ENCODE data around the gene SETBP1. TPM values are rescaled to one million over a fixed set of nuclear protein-coding genes. Genes with fewer than 3 reads are reported as not detected.

The SETBP1 gene
- total RNA-seq, 1 donor: 16.2 TPM

DNA sequence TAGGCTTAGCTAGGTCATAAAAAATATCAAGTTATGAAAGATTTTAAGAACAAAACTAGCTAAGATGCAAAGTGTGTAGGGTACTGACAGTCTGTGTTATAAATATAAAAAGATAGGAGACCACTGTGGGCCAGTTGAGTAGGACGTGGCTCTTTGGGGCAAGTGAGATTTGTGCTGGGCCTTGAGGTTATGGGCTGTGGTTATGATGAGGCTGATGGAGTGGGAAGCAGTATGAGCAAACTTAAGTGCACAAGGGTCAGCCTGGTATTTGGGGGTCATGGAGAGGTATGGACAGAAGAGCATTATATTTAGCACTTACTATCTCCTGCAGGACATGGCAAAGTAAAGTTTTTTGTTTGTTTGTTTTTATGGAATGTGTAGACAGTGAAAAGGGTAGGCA is 70.1 kb downstream of the SETBP1 start:
- DNase-seq (ENCODE audit: low read depth in 2 of 3, low spot score in 2 of 3): no peak

DNA sequence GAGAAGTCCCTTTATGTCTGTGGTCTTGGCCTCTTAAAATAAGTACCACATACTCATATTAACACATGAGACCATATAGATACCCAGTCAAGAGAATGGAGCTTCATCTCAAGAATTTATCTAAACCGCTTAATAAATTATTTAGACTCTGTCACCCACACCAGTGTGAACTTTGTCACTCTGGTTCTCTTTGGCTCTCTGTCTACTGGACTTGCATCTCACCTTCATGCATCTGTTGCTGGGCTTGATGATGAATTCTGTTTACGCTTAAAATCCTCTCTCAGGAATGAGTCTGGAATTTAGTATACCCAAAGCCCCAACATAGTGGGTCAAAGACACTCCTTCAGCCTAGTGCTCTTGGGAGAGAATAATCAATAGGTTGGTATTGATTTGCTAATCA is 73.9 kb downstream of the SETBP1 start:
- no peak for DNase-seq (ENCODE audit: low read depth in 2 of 3, low spot score in 2 of 3)

DNA sequence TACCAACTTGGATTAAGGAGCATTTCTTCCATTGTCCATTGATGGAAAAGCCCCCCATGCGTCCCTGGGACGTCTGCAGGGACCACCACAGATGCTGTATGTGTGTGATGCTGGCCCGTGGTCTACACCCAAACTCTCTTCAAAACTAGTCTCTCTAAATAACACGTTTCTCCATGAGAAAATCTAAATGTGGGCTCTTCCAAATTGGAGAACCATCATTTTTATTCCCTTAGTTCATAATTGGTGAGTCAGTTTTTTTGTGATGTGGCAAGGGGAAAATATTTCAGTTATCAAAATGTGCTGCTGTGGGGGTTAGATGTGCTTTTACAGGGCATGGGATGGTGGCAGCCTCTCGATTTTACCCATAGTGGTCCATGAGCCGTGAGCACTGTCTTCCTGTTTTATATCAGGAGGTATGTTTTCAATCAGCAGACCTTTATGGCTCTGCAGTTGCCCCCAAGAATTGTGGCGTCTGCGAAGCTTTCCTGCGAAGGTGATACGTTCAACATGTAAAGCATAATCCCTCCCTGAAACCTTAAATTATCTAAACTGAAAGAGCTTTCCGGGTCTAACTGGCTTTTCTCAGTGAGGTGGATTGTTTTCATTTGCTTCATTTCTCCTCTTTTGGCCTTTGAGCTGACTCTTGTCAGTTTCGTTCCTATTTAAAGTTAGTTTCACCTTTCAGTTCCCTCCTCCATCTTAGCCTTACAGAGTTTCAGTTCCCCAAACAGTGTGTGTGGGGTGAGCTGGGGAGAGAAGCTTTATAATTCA is 78.4 kb downstream of the SETBP1 start:
- peak in 2 of 3 donors; percentile 23 to 48 for DNase-seq (ENCODE audit: low read depth in 2 of 3, low spot score in 2 of 3)

DNA sequence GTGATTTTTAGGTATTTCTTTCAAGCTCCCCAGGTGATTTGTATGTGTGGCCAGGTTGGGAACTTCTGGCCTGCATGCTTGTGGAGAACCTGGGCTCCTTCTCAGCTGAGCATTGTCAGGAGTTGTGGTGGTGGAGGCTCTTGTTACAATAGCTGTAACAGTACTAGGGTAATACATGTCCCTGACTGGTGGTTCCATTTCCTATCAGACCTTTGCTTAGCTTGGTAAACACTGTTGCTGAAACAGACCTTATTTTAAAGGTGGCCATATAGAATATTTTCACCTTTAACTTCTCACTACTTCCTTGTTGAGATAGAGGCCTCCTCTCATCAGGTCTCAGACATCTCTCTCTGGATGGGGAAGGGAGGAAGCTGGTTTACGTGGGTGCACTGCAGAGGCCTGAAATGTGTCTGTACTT is 79.2 kb downstream of the SETBP1 start:
- DNase-seq (ENCODE audit: low read depth in 2 of 3, low spot score in 2 of 3): no peak

DNA sequence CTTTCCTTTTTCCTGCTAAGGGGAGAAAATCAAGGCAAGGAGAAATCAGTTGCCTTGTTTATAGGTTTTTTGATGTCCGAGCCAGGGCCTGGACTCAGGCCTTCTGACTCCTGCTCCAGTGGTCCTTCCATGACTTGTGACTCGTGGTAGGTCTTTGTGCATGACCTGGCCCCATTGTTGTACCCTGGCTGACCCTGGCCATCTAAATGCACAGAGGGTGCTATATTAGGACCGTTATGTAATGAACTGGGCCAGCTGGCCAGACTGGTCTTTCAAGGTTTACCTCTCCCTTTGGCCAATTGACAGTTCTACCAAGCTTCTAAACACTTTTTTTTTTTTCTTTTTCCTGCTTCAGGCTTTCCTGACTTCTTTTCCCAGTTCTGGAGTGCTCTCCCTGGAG is 81.1 kb downstream of the SETBP1 start:
- DNase-seq (ENCODE audit: low read depth in 2 of 3, low spot score in 2 of 3): no peak

DNA sequence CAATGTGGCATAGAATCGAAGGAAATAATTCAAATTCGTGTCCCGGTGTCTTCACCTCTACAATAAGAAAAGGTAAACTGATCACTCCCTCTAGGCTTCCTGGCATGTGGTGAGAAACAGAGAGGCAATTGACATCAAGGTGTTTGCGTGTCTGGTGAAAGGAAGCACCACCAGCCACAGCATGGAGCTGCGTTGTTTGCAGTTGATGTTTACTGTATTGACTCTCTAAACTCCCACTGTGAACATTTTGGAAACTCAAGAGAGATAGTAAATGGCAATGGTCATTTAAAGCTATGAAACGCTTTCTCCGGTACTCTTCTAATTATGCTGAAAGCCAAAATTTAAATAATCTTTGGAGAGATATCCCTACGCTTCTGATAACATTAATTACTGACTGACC is 82.6 kb downstream of the SETBP1 start:
- no peak for DNase-seq (ENCODE audit: low read depth in 2 of 3, low spot score in 2 of 3)

DNA sequence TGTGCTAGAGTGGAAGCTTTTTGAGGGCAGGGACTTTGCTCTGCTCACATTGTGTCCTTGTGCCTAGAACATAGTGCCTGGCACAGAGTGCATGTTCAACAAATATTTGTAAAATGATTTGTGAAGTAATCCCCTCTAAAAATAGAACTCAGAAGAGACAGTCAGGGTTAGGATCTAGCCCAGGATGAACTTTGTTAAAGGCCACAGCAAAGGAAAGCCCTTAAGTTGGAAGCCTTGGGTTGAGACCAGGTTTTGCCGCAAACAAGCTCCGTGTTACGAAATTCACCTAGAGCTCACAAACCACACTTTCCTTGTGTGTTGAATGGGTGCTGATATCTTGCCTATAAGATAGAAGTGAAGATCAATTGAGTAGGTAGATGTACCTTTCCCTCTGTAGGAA is 84.2 kb downstream of the SETBP1 start:
- DNase-seq (ENCODE audit: low read depth in 2 of 3, low spot score in 2 of 3): no peak

DNA sequence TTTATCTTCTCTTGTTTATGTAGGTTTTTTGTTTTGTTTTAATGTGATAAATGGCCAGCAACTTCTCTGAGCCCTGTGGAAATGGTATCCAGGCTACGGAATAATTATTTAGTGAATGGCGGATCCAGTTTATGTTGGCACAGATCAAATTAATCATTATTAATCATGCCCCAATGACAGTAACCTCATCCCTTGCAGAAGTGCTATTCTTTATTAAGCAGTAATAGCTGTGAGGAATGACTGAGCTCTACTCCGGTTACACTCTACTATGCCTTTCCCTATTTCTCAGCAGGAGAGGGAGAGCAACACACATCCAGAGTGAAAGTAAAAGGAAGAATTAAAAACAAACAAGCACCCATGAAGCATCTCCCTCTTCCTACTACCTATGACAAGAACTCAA is 84.8 kb downstream of the SETBP1 start:
- no peak for DNase-seq (ENCODE audit: low read depth in 2 of 3, low spot score in 2 of 3)

DNA sequence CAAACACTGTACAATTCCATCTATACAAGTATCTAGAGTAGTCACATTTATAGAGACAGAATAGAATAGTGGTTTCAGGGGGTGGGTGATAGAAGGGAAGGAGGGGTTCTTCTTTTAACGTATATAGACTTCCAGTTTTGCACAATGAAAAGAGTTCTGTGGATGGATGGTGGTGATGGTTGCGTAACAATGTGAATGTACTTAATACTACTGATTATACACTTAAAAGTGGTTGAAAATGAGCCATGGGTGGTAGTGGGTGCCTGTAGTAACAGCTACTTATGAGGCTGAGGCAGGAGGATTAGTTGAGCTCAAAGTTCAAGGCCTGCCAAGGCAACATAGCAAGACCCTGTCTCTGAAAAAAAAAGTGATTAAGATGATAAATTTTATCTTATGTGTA is 85.8 kb downstream of the SETBP1 start:
- DNase-seq (ENCODE audit: low read depth in 2 of 3, low spot score in 2 of 3): no peak

DNA sequence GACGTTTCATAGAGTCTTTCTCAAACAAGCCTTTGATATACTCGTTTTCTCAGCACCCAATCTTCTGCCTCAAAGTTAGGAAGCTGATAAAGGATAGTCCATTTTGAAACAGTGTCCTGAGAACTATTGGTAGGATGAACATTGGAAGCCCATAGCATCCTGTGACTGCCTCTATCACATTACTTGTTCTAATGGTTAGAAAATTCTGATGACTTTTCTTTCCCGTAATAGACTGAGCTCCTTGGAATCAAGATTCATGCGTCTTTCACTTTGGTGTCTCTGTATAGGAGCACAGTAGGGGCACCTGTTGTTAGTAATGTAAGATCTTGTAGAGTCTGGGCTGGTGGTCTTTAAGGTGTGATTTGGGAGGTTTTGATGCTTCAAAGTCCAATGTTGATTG is 87.1 kb downstream of the SETBP1 start:
- no peak for DNase-seq (ENCODE audit: low read depth in 2 of 3, low spot score in 2 of 3)

DNA sequence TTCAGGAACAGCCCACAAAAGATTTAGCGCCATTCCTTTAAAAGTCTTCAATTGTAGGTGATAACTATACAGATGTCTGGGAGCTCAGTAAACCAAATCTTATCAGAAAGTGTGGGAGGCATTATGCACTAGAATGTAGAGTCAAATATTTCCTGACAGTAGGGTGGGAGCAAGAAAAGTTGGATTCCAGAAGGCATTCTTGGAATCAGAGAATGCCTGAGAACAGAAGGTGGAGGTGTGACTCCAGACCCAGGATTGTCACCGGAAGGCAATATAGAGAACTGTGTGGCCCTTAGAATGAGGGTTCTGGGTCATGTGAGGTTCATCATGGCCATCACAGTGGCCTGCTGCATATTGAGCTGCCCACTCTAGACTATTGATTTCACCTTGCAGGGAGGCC is 90.0 kb downstream of the SETBP1 start:
- no peak for DNase-seq (ENCODE audit: low read depth in 2 of 3, low spot score in 2 of 3)

DNA sequence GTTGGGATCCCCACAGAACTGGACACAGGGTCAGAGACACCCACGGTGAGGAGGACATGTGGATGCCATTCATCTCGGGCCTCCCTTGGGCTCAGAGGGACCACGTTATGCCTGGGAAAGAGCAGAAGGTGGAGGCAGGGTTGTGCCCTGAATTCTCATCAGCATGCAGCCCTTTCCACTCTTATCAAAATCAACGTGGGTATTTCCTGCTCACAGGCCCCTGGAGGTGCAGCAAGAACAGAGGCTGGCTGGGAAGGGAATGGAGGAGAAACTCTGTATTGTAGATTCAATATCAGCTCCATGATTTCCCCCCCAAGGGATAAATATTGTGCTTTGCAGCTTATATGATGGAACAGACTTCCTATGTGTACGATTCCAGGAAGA is 90.9 kb downstream of the SETBP1 start:
- DNase-seq (ENCODE audit: low read depth in 2 of 3, low spot score in 2 of 3): no peak

DNA sequence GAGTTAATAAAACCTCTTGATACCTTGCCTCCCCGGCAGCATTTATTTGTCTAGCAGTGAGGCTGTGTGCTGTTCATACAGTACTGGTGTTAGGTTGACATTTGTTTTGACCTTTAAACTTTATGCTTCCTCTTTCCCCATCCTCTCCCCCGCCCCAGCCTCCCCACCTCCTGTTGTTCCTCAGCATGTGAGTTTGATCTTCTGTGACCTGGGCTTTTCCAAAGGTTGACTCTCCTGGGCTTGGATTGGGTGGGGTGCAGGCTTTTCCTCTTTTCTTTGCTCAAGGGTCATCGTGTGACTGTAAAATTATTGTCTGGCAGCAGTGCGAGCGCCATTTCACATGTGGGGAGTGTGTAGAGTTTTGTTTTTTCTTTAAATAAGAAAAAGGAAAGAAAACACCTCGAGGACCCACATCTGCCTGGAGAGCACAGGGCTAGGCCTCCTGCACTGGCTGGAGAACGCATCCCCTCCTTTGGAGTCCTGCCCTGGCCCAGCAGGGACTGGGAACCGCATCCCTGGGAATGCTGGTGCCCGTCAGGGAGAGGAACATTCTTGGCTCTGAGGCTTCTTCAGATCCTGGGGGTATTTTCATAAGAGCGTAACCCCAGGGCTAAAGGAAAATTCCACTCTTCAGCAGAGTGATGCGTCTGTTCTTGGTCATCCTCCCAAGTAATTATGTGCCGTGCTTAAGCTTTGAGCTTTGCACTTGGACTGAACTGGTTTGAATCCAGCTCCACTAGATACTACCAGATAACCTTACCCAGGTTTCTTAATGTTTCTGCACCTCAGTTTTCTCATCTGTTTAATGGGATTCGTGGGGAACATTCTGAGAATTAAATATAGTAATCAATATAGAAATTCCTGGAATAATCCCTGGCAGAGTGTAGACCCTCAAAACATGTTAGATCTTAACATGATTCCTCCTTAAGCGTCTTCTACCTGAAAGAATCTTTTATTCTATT is 91.5 kb downstream of the SETBP1 start:
- no peak for DNase-seq (ENCODE audit: low read depth in 2 of 3, low spot score in 2 of 3)

DNA sequence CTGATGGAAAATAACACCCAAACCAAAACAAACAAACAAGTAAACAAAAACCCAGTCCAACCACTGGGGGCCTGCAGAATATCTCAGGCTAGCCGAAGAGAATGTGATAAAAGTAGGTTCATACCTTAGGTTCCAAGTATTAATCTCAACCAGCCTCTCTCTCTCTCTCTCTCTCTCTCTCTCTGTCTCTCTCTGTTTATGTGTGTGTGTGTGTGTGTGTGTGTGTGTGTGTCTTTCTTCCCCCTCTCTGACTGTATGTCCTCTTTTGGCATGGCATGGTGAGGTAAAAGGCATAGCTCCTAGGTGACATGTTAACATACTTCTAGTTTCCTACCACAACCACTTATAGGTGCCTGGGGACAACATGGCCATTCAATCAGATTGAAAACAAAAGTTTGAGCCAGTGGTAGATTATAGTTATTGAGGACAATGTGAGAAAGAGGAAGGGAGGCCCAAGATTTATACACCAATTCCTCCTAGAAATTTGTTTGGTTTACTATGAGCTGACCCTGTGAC is 93.0 kb downstream of the SETBP1 start:
- no peak for DNase-seq (ENCODE audit: low read depth in 2 of 3, low spot score in 2 of 3)

DNA sequence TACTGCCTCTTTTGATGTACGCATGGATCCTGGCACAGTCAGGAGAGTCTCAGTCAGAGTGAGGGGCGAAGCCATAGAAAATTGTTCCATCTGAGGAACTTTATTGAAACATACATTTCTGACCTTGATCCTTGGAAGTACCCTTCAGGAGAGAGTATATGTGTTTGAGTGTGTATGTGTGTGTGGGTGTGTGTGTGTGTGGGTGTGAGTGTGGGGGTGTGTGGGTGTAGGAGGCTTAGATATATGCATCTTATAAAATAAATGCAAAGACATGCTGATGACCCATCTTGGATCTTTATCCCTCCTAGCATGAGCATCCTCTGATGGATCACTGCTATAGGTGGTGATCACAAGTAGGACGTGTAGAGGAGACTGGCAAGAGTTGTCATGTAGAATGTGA is 93.5 kb downstream of the SETBP1 start:
- no peak for DNase-seq (ENCODE audit: low read depth in 2 of 3, low spot score in 2 of 3)

DNA sequence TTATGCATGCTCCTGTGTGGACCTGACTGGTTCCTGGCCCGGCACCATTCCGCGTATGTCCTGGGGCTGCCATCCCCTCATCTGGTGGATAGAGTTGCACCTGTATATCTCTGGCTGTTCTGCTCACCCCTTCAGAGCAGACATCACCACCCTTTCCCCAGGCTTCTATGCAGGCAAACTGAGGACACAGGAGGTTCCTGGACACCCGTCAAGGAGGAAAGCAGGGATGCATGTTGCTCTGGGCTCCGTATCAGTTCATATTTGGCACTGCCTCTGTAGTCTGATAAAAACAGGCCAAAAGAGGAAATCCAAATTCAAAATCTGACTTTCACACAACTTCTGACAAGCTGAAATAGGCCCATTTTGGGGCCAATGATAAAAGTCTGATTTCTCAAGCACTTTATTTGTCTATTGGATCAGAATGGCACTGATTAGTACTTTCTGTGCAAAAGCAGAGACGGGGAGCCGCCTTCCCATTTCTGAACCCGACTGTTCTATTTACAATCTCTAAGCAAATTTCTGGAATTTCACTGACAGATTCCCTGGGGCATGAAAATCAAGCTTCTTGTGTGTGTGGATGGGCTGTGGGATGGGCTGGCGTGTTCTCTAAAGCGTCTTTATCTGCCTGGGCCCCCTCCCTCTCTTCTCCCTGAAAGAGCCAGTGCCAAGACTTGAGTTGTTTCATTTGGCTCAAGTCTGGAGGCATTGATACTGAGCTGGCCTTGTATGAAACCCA is 96.9 kb downstream of the SETBP1 start:
- no peak for DNase-seq (ENCODE audit: low read depth in 2 of 3, low spot score in 2 of 3)

DNA sequence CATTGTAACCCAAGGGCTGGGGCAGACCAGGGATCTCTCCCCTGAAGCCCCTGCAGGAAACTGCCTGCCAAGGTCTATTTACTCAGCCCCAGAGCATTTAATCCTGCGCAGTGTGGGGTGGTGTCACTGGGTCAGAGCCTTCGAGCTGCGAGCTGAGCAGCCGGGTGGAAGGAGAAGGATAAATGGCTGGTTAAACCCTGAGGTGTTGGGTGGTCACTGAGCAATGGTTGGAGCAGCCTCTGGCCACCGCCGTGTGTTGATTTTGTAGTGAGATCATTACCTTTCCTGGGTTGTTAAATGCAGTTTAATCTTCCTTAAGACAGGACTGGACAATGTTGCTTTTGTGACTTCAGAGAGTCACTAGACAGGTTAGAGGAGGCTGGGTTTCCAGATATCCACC is 98.1 kb downstream of the SETBP1 start:
- DNase-seq (ENCODE audit: low read depth in 2 of 3, low spot score in 2 of 3): no peak

DNA sequence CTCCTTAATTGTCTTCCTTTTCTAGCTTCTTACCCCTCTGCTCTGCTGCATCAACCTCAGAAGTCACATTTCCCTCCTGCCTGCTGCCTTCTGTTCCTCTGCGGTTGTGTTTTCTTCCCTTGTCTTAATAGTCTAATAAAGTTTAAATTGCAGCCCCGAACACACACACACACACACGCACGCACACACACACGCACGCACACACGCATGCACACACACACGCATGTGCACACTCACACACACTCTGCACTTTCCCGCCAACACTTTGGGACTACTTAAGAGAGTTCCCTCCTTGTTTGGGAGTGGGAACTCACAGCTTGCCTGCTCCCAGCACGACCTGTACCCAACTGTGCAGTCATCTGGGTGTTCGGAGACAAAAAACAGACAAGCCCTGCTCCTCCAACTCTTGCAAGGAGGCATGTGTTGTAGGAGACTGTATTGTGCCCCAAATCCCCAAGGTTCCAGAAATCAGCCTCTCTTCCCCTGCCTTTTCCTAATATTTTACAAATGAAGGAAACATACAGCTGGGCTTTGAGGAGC is 99.1 kb downstream of the SETBP1 start:
- DNase-seq (ENCODE audit: low read depth in 2 of 3, low spot score in 2 of 3): no peak

DNA sequence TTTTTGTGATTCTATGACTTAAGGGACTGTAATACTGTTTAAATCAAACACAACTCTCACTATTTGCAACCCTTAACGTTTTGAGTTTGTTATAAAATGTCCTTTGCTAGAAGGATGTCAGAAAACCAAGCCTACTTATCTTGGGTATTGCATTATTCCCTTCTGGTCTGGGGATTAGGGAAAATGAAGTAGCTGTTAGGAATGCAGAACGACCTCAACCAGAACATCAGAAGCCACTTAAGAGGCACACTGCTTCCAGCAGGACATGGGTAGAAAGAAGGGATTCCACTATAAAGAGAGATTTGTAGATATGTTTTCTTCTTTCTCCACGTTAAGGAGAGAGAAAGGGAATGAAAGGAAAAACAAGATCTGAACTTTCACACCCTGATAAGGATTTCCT is 101.2 kb downstream of the SETBP1 start:
- DNase-seq (ENCODE audit: low read depth in 2 of 3, low spot score in 2 of 3): no peak

DNA sequence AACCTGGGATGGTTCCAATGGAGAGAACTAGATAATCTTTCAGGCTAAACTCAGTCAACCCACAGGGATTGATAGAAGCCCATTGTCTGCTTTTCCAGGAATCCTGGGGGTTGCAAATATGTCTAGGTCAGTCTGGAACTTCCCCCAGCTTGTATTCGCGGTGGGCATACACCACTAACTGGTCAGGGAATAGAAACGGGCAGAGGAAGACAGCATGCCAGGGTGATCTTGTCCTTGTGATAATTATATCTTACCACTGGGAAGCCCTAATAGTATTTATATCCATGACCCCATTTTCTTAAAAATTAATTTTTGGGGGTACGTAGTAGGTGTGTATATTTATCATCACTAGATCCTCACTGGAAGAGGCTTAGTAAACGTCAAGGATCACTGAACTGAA is 101.9 kb downstream of the SETBP1 start:
- DNase-seq (ENCODE audit: low read depth in 2 of 3, low spot score in 2 of 3): no peak

DNA sequence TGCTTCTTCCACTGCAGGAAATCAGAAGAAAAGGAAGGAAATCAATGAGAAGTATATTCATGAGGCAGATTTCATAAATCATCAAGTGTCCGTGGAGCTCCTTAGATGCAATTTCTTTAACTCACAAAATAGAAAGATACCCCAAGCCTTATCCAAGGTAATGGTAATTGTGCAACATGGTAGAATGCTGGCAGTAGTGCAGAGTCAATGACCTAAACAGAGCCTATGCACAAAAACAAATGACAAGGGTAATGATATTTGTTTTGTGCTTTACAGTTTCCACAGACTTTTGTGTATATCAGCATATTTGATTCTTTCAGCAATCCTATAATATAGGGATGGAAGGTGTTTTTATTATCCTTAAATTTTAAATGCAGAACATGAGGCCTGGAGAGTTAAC is 102.7 kb downstream of the SETBP1 start:
- no peak for DNase-seq (ENCODE audit: low read depth in 2 of 3, low spot score in 2 of 3)
